ENCODE data around the gene ARL5C.

DNA sequence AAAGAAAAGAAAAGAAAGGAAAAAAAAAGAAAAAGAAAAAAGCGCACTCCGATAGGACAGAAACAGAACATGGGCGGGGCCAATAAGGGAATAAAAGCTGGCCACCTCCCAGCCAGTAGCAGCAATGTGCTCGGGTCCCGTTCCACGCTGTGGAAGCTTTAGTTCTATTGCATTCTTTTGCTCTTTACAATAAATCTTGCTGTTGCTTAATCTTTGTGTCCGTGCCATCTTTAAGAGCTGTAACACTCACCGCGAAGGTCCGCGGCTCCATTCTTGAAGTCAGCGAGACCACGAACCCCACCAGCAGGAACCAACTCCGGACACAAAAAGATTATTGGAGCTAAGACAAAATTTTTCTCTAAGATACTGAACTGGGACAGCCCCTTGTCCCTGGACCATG lies 3.1 kb upstream of the ARL5C start:
- TF ChIP-seq, protein P1, sequence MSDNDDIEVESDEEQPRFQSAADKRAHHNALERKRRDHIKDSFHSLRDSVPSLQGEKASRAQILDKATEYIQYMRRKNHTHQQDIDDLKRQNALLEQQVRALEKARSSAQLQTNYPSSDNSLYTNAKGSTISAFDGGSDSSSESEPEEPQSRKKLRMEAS (IDR thresholded peaks at IDR 0.05), result no peak
- no peak for TF ChIP-seq YY1 (IDR thresholded peaks at IDR 0.05; ENCODE audit: low read depth)
- no peak for TF ChIP-seq TAF1 (IDR thresholded peaks at IDR 0.05; ENCODE audit: low read depth)
- no peak for TF ChIP-seq CREB1 (IDR thresholded peaks at IDR 0.05; ENCODE audit: low read depth)
- TF ChIP-seq EP300 (IDR thresholded peaks at IDR 0.05; ENCODE audit: borderline replicate concordance), result no peak
- no peak for TF ChIP-seq RAD21 (IDR thresholded peaks at IDR 0.05; ENCODE audit: low read depth)

Data from Ishikawa (cell line).